IMR-90 (cell line): ENCODE data around the gene ZDHHC8. TPM values are rescaled to one million over a fixed set of nuclear protein-coding genes. Genes with fewer than 3 reads are reported as not detected.

ENCODE experiments used
- ATAC-seq: fragments of 200-7000 bp; cut with Tn5 transposase; 2 replicates; pipeline ENCODE4 v1.9.1; 2020; ENCODE audit warnings: low read depth, mild to moderate bottlenecking, moderate library complexity
- BruUV-seq: library from RNA; stranded (reverse); fragments of 400-500 nt; replicated peaks from 2 replicates; lab custom pipeline; 2021; lab: Mats Ljungman, UMichigan
- CTCF ChIA-PET: fragments of 300-600 bp; formaldehyde crosslinking; extraction: SDS; loops from one replicate; lab custom pipeline; 2021; ENCODE audit warnings: antibody characterized with exemption; lab: Yijun Ruan, JAX
- POLR2A ChIA-PET: fragments of 300-600 bp; sonication (Branson Sonifier 250); formaldehyde crosslinking; loops from one replicate; lab custom pipeline; 2022; ENCODE audit warnings: antibody characterized with exemption; ENCODE audit not compliant: unreplicated experiment; lab: Charles Lee
- DNase-seq: peaks from one replicate; pipeline ENCODE4 v3.0.0; 2013
- H2AFZ ChIP-seq: replicated peaks from 2 replicates; pipeline ENCODE3; 2013; ENCODE audit warnings: low read length, mild to moderate bottlenecking; ENCODE audit not compliant: poor library complexity
- H2AK5ac ChIP-seq: 2 replicates; pipeline ENCODE4 v1.6.1; 2013; ENCODE audit warnings: low read depth, low read length, inconsistent platforms
- H2AK9ac ChIP-seq: replicated peaks from 2 replicates; pipeline ENCODE3; 2013; ENCODE audit warnings: mild to moderate bottlenecking, low read depth, low read length, moderate library complexity; ENCODE audit not compliant: poor library complexity
- H2BK120ac ChIP-seq: 2 replicates; pipeline ENCODE4 v1.6.1; 2013; ENCODE audit warnings: low read depth, low read length, inconsistent platforms
- H2BK15ac ChIP-seq: 3 replicates; pipeline ENCODE4 v1.6.1; 2013; ENCODE audit warnings: low read depth, low read length, inconsistent platforms
- H2BK20ac ChIP-seq: 2 replicates; pipeline ENCODE4 v1.6.1; 2013; ENCODE audit warnings: low read depth, mild to moderate bottlenecking, inconsistent platforms, low read length, moderate library complexity
- H2BK5ac ChIP-seq: 2 replicates; pipeline ENCODE4 v1.6.1; 2013; ENCODE audit warnings: mild to moderate bottlenecking, low read depth, low read length, inconsistent platforms; ENCODE audit not compliant: poor library complexity, severe bottlenecking
- H3K14ac ChIP-seq: replicated peaks from 2 replicates; pipeline ENCODE4 v1.6.1; 2013; ENCODE audit warnings: low read depth, low read length, inconsistent platforms
- H3K18ac ChIP-seq: 2 replicates; pipeline ENCODE4 v1.6.1; 2013; ENCODE audit warnings: low read depth, low read length, control low read depth
- H3K23ac ChIP-seq: 2 replicates; pipeline ENCODE4 v1.6.1; 2013; ENCODE audit warnings: low read depth, low read length, inconsistent platforms
- H3K27ac ChIP-seq: 2 replicates; pipeline ENCODE4 v1.5.1; 2013; ENCODE audit warnings: mild to moderate bottlenecking, control low read depth, low read length; ENCODE audit not compliant: insufficient read depth
- H3K27me3 ChIP-seq: 2 replicates; pipeline ENCODE4 v1.6.1; 2013; ENCODE audit warnings: low read length; ENCODE audit not compliant: control insufficient read depth, insufficient read depth
- H3K36me3 ChIP-seq: 2 replicates; pipeline ENCODE4 v1.6.1; 2013; ENCODE audit warnings: low read length, mixed read lengths; ENCODE audit not compliant: control insufficient read depth, insufficient read depth
- H3K4ac ChIP-seq: 2 replicates; pipeline ENCODE4 v1.6.1; 2013; ENCODE audit warnings: low read depth, low read length, inconsistent platforms
- H3K4me1 ChIP-seq: 2 replicates; pipeline ENCODE4 v1.6.1; 2013; ENCODE audit warnings: low read length, mixed read lengths; ENCODE audit not compliant: control insufficient read depth, insufficient read depth
- H3K4me2 ChIP-seq: 2 replicates; pipeline ENCODE4 v1.6.1; 2013; ENCODE audit warnings: low read depth, mild to moderate bottlenecking, control low read depth, low read length, moderate library complexity
- H3K4me3 ChIP-seq: 2 replicates; pipeline ENCODE4 v1.5.1; 2013; ENCODE audit warnings: low read depth, mild to moderate bottlenecking, control low read depth, low read length, moderate library complexity; ENCODE audit not compliant: insufficient read depth
- H3K56ac ChIP-seq: 2 replicates; pipeline ENCODE4 v1.6.1; 2013; ENCODE audit warnings: low read length, inconsistent platforms; ENCODE audit not compliant: insufficient read depth; ENCODE audit errors: extremely low read depth
- H3K79me1 ChIP-seq, 2 experiments: 2 replicates each; pipeline ENCODE4 v1.6.1; 2013; ENCODE audit warnings: low read length in 2 of 2, inconsistent platforms in 1 of 2, low read depth in 1 of 2
- H3K9ac ChIP-seq: 2 replicates; pipeline ENCODE4 v1.6.1; 2013; ENCODE audit warnings: low read depth, low read length, control low read depth
- H3K9me1 ChIP-seq: 2 replicates; pipeline ENCODE4 v1.6.1; 2013; ENCODE audit warnings: low read length, inconsistent platforms; ENCODE audit not compliant: insufficient read depth
- H3K9me3 ChIP-seq: 2 replicates; pipeline ENCODE4 v1.6.1; 2013; ENCODE audit warnings: low read length; ENCODE audit not compliant: control insufficient read depth, insufficient read depth
- H4K20me1 ChIP-seq: 2 replicates; pipeline ENCODE4 v1.6.1; 2013; ENCODE audit warnings: low read length, inconsistent platforms; ENCODE audit not compliant: insufficient read depth
- H4K5ac ChIP-seq: 2 replicates; pipeline ENCODE4 v1.6.1; 2013; ENCODE audit warnings: mild to moderate bottlenecking, low read depth, low read length, control low read depth
- H4K8ac ChIP-seq, 2 experiments: 2 replicates each; pipeline ENCODE4 v1.6.1; 2013; ENCODE audit warnings: low read depth in 2 of 2, low read length in 2 of 2, control low read depth in 1 of 2, inconsistent platforms in 1 of 2
- H4K91ac ChIP-seq: 2 replicates; pipeline ENCODE4 v1.6.1; 2013; ENCODE audit warnings: low read depth, low read length, inconsistent platforms; ENCODE audit not compliant: insufficient read depth
- BHLHE40 ChIP-seq: fragments of 150-350 bp; IDR thresholded peaks from 2 replicates; pipeline ENCODE4 v1.6.1; 2016; ENCODE audit warnings: mild to moderate bottlenecking, low read depth, low read length
- CEBPB ChIP-seq: IDR thresholded peaks from 2 replicates; pipeline ENCODE4 v1.6.1; 2012; ENCODE audit warnings: low read depth, low read length, improper control_type of control experiment
- FOS ChIP-seq: fragments of 150-350 bp; IDR thresholded peaks from 2 replicates; pipeline ENCODE4 v1.6.1; 2016; ENCODE audit warnings: low read depth, low read length
- MAFK ChIP-seq: IDR thresholded peaks from 2 replicates; pipeline ENCODE4 v1.6.1; 2012; ENCODE audit warnings: low read depth, low read length, improper control_type of control experiment
- MAZ ChIP-seq: IDR thresholded peaks from 2 replicates; pipeline ENCODE4 v1.6.1; 2012; ENCODE audit warnings: low read depth, mild to moderate bottlenecking, low read length, improper control_type of control experiment, moderate library complexity, borderline replicate concordance
- MXI1 ChIP-seq: IDR thresholded peaks from 2 replicates; pipeline ENCODE4 v1.6.1; 2012; ENCODE audit warnings: low read depth, mild to moderate bottlenecking, low read length, moderate library complexity, borderline replicate concordance
- NFE2L2 ChIP-seq: fragments of 150-350 bp; IDR thresholded peaks from 2 replicates; pipeline ENCODE4 v1.6.1; 2016; ENCODE audit warnings: low read depth, mild to moderate bottlenecking, low read length
- POLR2A ChIP-seq: IDR thresholded peaks from 2 replicates; pipeline ENCODE4 v1.6.1; 2012; ENCODE audit warnings: mild to moderate bottlenecking, low read depth, low read length
- RAD21 ChIP-seq: IDR thresholded peaks from 2 replicates; pipeline ENCODE4 v1.6.1; 2012; ENCODE audit warnings: low read length, improper control_type of control experiment
- RCOR1 ChIP-seq: IDR thresholded peaks from 2 replicates; pipeline ENCODE4 v1.6.1; 2012; ENCODE audit warnings: mild to moderate bottlenecking, low read length, improper control_type of control experiment; ENCODE audit not compliant: insufficient replicate concordance
- SMC3 ChIP-seq: fragments of 150-350 bp; IDR thresholded peaks from 2 replicates; pipeline ENCODE4 v1.6.1; 2016; ENCODE audit warnings: low read depth, mild to moderate bottlenecking, antibody characterized with exemption, low read length, moderate library complexity
- WGBS, 2 experiments: methylation state at CpG; one replicate each; pipeline versions ENCODE4 v1.1.5 to v1.1.7; 2013; ENCODE audit warnings: missing lambda C conversion rate in 2 of 2; ENCODE audit not compliant: insufficient read length in 1 of 2; ENCODE audit errors: extremely low coverage in 2 of 2; 5-methylcytosine and 5-hydroxymethylcytosine counted together
- dilution Hi-C: fragments of 300-500 bp; cut with HindIII; formaldehyde crosslinking; loops from one replicate; pipeline ENCODE4 v1.14.3; 2018; ENCODE audit warnings: low sequenced_read_pairs; ENCODE audit not compliant: unreplicated experiment
- in situ Hi-C: fragments of 300-500 bp; cut with MboI; formaldehyde crosslinking; loops from 3 replicates; pipeline ENCODE4 v1.14.3; 2019; ENCODE audit warnings: low sequenced_read_pairs, inconsistent platforms, mixed read lengths
- intact Hi-C: fragments of 100-400 bp; cut with micrococcal nuclease; formaldehyde crosslinking; loops from 2 replicates; pipeline ENCODE4 v1.10.0; 2022
- polyA plus RNA-seq, 3 experiments: library from polyadenylated mRNA; depleted of rRNA; stranded (reverse); fragments of >200 nt; gene quantifications; 2 replicates each; pipeline ENCODE4 v1.2.3, GENCODE V29; 2012; ENCODE audit warnings: low replicate concordance in 1 of 3
- total RNA-seq: library from RNA; depleted of rRNA; stranded (reverse); fragments of >200 nt; gene quantifications from 2 replicates; pipeline ENCODE4 v1.2.3, GENCODE V29; 2012
- TF ChIP-seq, protein P1 (sequence below): fragments of 150-350 bp; IDR thresholded peaks from 2 replicates; pipeline ENCODE4 v1.6.1; 2016; ENCODE audit warnings: low read depth, mild to moderate bottlenecking, low read length, moderate library complexity, borderline replicate concordance
- TF ChIP-seq, protein P2 (sequence below): fragments of 150-350 bp; IDR thresholded peaks from 2 replicates; pipeline ENCODE4 v1.6.1; 2017; ENCODE audit warnings: mild to moderate bottlenecking, antibody characterized with exemption, low read length, low read depth

The ZDHHC8 gene
- total and polyA plus RNA-seq, 2 of the 4 experiments (the other 2 are of a cell fraction) = 2.5 to 72.6 TPM

DNA sequence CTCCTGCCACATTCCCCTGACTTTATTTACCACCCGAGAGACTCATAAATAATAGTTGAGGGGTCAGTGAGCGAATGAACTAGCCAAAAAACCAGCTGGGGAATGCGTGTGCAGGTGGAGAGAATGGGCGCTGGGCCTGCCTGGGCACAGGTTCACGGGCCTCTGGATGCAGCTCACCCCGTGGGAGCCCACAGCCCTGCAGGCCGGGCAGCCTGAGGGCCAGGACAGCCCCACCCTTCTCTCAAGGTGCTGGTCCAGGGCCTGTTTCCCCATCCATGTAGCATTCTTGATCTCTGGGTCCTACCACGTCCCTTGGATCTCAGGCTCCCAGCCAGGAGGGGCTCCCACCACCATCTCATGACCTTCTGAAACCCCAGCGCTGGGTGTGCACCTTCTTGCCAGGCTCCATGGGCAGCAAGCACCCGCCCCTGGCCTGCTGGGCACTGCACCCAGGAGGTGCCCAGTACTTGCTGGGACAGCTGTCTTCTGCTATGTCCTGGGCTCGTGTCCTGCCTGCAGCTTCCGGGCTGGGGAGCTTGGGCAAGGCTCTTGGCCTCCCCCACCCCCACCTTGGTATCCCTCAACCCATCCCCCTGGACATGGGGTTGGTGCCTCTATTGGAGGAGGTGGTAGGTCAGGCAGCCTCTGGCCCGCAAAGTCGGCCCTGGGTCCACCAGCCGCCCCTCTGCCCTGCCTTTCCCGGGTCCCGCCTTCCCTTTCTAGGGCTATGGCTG is 62.3 kb downstream of the ZDHHC8 start:
- Histone ChIP-seq H3K4ac (no peak overlapping the region), H2BK5ac (no peak overlapping the region), H3K27ac (no peak overlapping the region), H2AK9ac (no peak overlapping the region), H4K8ac (no peak overlapping the region), H4K91ac (no peak overlapping the region), H2AFZ (no peak overlapping the region), H3K9me1 (no peaks in the 10 kb centered on the region), H3K4me1 (no peaks in the 10 kb centered on the region), H3K79me1 (no peaks in the 10 kb centered on the region), H3K4me2 (no peak overlapping the region), H3K4me3 (no peak overlapping the region), H3K27me3 (peaks cover 44% of the 10 kb centered on the region), H4K5ac (no peak overlapping the region), H3K56ac (no peak overlapping the region), H4K20me1 (no peaks in the 10 kb centered on the region), H3K9ac (no peak overlapping the region), H3K18ac (no peak overlapping the region), H3K23ac (no peak overlapping the region), H2BK20ac (no peak overlapping the region), H3K14ac (no peak overlapping the region), H2AK5ac (no peak overlapping the region), H3K36me3 (no peaks in the 10 kb centered on the region), H2BK120ac (no peak overlapping the region), H3K9me3 (no peaks in the 10 kb centered on the region), H2BK15ac (no peak overlapping the region)
- DNase-seq = no peak
- ChIA-PET POLR2A (no interaction called here), CTCF (no interaction called here)
- dilution Hi-C loops = no loop called here
- WGBS, 2 experiments = no CpG with 5 or more reads among the region's 17 CpGs
- no peak for ATAC-seq
- intact Hi-C loops = no loop called here
- in situ Hi-C loops = no loop called here
- no peak for TF ChIP-seq MXI1
- no peak for TF ChIP-seq BHLHE40
- TF ChIP-seq MAFK = no peak
- no peak for TF ChIP-seq RAD21
- TF ChIP-seq, protein P1, sequence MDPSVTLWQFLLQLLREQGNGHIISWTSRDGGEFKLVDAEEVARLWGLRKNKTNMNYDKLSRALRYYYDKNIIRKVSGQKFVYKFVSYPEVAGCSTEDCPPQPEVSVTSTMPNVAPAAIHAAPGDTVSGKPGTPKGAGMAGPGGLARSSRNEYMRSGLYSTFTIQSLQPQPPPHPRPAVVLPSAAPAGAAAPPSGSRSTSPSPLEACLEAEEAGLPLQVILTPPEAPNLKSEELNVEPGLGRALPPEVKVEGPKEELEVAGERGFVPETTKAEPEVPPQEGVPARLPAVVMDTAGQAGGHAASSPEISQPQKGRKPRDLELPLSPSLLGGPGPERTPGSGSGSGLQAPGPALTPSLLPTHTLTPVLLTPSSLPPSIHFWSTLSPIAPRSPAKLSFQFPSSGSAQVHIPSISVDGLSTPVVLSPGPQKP = no peak
- TF ChIP-seq MAZ = no peak
- TF ChIP-seq, protein P2, sequence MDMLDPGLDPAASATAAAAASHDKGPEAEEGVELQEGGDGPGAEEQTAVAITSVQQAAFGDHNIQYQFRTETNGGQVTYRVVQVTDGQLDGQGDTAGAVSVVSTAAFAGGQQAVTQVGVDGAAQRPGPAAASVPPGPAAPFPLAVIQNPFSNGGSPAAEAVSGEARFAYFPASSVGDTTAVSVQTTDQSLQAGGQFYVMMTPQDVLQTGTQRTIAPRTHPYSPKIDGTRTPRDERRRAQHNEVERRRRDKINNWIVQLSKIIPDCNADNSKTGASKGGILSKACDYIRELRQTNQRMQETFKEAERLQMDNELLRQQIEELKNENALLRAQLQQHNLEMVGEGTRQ = no peak
- no peak for TF ChIP-seq RCOR1
- TF ChIP-seq SMC3 = no peak
- no peak for TF ChIP-seq POLR2A
- TF ChIP-seq CEBPB = no peak
- TF ChIP-seq FOS = no peak
- no peak for TF ChIP-seq NFE2L2
- BruUV-seq = no TSS peak
